ENCODE data around the gene IMPDH1. TPM values are rescaled to one million over a fixed set of nuclear protein-coding genes. Genes with fewer than 3 reads are reported as not detected.

The IMPDH1 gene
- total and polyA plus RNA-seq, 4 experiments from 2014 or later, result 43.0 to 55.9 (median 48.7) TPM

DNA sequence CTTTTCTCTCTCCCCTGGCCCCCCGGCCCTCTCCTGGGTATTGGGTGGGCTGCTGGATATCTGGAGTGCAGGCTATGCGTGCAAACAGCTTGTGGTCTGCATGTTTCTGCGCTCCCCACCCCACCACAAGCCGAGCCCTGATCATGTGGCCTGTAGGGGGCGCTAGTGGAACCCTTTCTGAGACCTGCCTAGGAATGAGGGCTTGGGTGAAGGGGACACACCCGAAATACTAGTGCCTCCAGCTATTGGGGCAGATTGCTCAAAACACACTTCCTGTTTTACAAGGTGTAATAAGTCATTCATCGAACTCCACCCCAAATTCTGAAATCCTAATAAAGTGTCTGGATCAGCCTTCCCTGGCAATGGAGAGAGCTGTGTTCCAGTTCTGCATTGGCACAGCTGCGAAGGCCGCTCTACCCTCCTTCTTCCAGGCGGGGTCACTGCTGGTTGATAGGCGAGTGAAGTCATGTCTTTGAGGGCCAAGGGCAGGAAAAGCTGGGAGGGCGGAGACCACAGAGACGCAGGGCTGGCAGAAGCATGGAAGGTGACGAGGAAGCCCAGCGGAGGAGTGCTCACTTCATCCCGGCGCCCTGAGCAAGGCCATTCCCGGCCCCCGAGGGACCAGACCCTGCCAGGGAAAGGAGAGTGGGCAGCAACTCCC is 28.5 kb downstream of the IMPDH1 start:
- no peak overlapping the region for H3K27ac Mint-ChIP-seq
- Histone ChIP-seq H3K4me3 (ENCODE audit: low read length in 2 of 2) (no peak overlapping the region), H3K36me3 (ENCODE audit: insufficient read depth, low read length) (no peaks in the 10 kb centered on the region), H3K4me1 (ENCODE audit: insufficient read depth, low read length) (no peaks in the 10 kb centered on the region), H3K9me3 (ENCODE audit: control insufficient read depth in 1 of 2, low read length in 2 of 2) (no peaks in the 10 kb centered on the region), H3K27me3 (ENCODE audit: insufficient read depth, low read length) (no peaks in the 10 kb centered on the region), H3K27ac (ENCODE audit: low read depth, low read length) (no peak overlapping the region)
- H3K36me3 Mint-ChIP-seq, result no peaks in the 10 kb centered on the region
- H3K4me3 Mint-ChIP-seq, result no peak overlapping the region
- ChIA-PET CTCF (ENCODE audit: partially characterized antibody) (interaction anchor here (0.8 to 4.3 kb wide), 9 partner anchors 8 to 45 kb away, joined by 3 to 21 read pairs (median 5); partner anchors contain the start of gene RBM28), POLR2A (ENCODE audit: partially characterized antibody) (no interaction called here)
- peaks cover 1 to 2% of the 10 kb centered on the region in 2 donors for H3K27me3 Mint-ChIP-seq
- intact Hi-C loops (cut with micrococcal nuclease), result no loop called here
- DNase-seq, result no peak
- H3K9me3 Mint-ChIP-seq, result no peaks in the 10 kb centered on the region
- H3K4me1 Mint-ChIP-seq, result peaks cover 0 to 2% (median 0%) of the 10 kb centered on the region in 4 donors

DNA sequence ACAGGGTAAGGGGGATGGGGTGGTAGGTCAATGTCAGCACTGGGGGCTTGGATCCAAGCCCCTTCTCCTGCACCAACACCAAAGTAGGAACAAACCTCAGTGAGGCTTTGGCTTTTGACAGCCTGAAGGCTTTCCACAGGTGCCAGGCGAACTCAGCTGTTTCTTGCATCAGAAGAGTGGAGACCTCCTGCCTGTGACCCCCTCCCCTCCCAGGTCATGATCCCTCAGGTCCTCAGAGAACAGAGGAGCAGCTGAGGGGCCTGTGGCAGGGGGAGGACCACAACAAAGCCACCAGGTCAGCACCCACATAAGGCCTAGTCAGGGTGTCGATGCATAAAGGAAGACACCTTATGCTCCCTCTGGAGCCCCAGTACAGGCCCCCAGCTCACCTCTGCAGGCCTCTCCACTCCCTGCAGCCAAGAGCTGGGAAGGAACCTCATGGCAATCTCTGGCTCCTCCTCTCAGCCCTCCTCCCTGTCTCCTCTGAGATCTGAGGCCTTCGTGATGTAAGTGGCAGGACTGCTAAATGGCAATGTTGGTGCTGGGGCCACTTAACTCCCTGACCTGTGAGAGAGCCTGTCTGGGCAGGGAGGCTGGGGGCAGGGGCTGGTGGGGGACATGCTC is 29.2 kb downstream of the IMPDH1 start:
- POLR2A ChIA-PET (ENCODE audit: partially characterized antibody), result no interaction called here
- Mint-ChIP-seq H3K27me3 (peaks cover 1 to 3% of the 10 kb centered on the region in 2 donors), H3K4me1 (peaks cover 0 to 2% (median 0%) of the 10 kb centered on the region in 4 donors), H3K36me3 (no peaks in the 10 kb centered on the region), H3K9me3 (no peaks in the 10 kb centered on the region), H3K27ac (no peak overlapping the region), H3K4me3 (no peak overlapping the region)
- H3K9me3 ChIP-seq (ENCODE audit: control insufficient read depth in 1 of 2, low read length in 2 of 2), result no peaks in the 10 kb centered on the region
- no peaks in the 10 kb centered on the region for H3K36me3 ChIP-seq (ENCODE audit: insufficient read depth, low read length)
- H3K27me3 ChIP-seq (ENCODE audit: insufficient read depth, low read length), result no peaks in the 10 kb centered on the region
- DNase-seq, result no peak
- no peak overlapping the region for H3K4me3 ChIP-seq (ENCODE audit: low read length in 2 of 2)
- no peak overlapping the region for H3K27ac ChIP-seq (ENCODE audit: low read depth, low read length)
- H3K4me1 ChIP-seq (ENCODE audit: insufficient read depth, low read length), result no peaks in the 10 kb centered on the region
- intact Hi-C loops (cut with micrococcal nuclease), result no loop called here
- CTCF ChIA-PET (ENCODE audit: partially characterized antibody), result interaction anchor here (1.2 to 4.3 kb wide), 7 partner anchors 9 to 45 kb away, joined by 3 to 21 read pairs (median 4); no protein-coding TSS in a partner anchor

DNA sequence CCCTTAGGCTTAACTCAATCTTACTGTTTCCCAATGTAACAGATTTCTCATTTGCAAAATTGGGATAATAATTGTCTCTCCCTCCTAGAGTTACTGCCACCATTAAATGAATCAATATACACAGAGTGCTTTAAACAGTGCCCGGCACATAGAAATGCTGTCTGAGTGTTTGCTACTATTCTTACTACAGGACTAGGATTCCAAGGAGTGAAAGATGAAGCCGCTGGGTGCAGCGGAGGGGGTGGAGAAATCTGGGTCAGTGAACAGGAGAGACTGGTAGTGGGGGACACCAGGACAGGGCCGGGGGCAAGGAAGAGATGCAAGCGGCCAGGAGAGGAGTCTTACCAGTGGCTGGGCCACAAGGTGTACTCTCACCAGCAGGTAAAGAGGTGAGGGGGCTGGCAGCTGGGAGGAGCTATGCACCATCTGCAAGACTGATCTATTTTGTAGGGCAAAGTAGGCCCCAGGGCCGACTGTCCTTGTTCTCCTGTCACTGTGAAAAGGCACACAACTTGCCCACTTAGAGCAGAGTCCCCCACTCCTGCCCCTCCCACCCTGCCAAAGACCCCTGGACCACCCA is 29.8 kb downstream of the IMPDH1 start:
- Histone ChIP-seq H3K27ac (ENCODE audit: low read depth, low read length) (no peak overlapping the region), H3K27me3 (ENCODE audit: insufficient read depth, low read length) (no peaks in the 10 kb centered on the region), H3K9me3 (ENCODE audit: control insufficient read depth in 1 of 2, low read length in 2 of 2) (no peaks in the 10 kb centered on the region), H3K36me3 (ENCODE audit: insufficient read depth, low read length) (no peaks in the 10 kb centered on the region), H3K4me3 (ENCODE audit: low read length in 2 of 2) (no peak overlapping the region), H3K4me1 (ENCODE audit: insufficient read depth, low read length) (no peaks in the 10 kb centered on the region)
- Mint-ChIP-seq H3K4me1 (peaks cover 0 to 2% (median 0%) of the 10 kb centered on the region in 4 donors), H3K27me3 (peaks cover 1 to 3% of the 10 kb centered on the region in 2 donors), H3K27ac (no peak overlapping the region), H3K4me3 (no peak overlapping the region), H3K9me3 (no peaks in the 10 kb centered on the region), H3K36me3 (no peaks in the 10 kb centered on the region)
- ChIA-PET POLR2A (ENCODE audit: partially characterized antibody) (no interaction called here), CTCF (ENCODE audit: partially characterized antibody) (interaction anchor here (1.1 to 4.3 kb wide), 6 partner anchors 8 to 33 kb away, joined by 3 to 21 read pairs (median 4); no protein-coding TSS in a partner anchor)
- DNase-seq, result no peak
- intact Hi-C loops (cut with micrococcal nuclease), result no loop called here

DNA sequence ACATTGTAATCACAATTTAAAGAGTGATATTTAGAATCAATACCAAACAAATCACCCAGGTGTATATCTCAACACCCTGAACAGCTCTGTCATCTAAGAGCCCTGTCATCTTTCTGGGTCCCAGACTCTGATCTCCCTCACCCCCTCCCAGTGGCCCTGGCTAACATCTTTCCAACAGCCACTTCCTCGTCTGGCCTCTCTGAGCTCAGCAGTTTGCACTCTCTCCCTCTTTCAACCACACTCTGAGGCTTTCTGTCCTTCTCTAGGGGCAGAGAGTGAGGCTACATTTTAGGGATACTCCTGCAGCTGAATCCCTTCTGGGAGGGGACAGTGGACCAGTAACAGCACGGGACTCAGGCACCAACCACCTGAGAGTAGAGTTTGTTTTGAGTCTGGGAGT is 31.1 kb downstream of the IMPDH1 start:
- CTCF ChIA-PET (ENCODE audit: partially characterized antibody), result interaction anchor here (0.6 to 1.0 kb wide), 2 partner anchors 8 to 11 kb away, joined by 3 to 4 read pairs; no protein-coding TSS in a partner anchor
- H3K9me3 ChIP-seq (ENCODE audit: control insufficient read depth in 1 of 2, low read length in 2 of 2), result no peaks in the 10 kb centered on the region
- Mint-ChIP-seq H3K9me3 (peaks cover 0 to 1% (median 0%) of the 10 kb centered on the region in 8 donors), H3K27ac (no peak overlapping the region), H3K4me1 (peaks cover 0 to 2% (median 0%) of the 10 kb centered on the region in 4 donors), H3K27me3 (peaks cover 3 to 4% of the 10 kb centered on the region in 2 donors), H3K4me3 (no peak overlapping the region), H3K36me3 (no peaks in the 10 kb centered on the region)
- intact Hi-C loops (cut with micrococcal nuclease), result no loop called here
- no peak overlapping the region for H3K4me3 ChIP-seq (ENCODE audit: low read length in 2 of 2)
- no peaks in the 10 kb centered on the region for H3K27me3 ChIP-seq (ENCODE audit: insufficient read depth, low read length)
- H3K36me3 ChIP-seq (ENCODE audit: insufficient read depth, low read length), result no peaks in the 10 kb centered on the region
- POLR2A ChIA-PET (ENCODE audit: partially characterized antibody), result no interaction called here
- no peak overlapping the region for H3K27ac ChIP-seq (ENCODE audit: low read depth, low read length)
- no peak for DNase-seq
- H3K4me1 ChIP-seq (ENCODE audit: insufficient read depth, low read length), result no peaks in the 10 kb centered on the region

DNA sequence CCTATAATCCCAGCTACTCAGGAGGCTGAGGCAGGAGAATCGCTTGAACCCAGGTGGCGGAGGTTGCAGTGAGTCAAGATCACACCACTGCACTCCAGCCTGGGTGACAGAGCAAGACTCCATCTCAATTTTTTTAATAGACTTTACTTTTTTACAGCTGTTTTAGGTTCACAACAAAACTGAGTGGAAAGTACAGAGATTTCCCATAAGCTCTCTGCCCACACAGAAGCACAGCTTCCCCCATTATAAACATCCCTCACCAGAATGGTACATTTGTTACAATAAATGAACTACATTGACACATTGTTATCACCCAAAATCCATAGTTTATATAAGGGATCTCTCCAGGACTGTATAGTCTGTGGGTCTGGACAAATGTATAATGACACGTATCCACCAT is 33.7 kb downstream of the IMPDH1 start:
- Mint-ChIP-seq H3K36me3 (no peaks in the 10 kb centered on the region), H3K9me3 (peaks cover 0 to 1% (median 0%) of the 10 kb centered on the region in 8 donors), H3K27ac (no peak overlapping the region), H3K4me1 (peaks cover 0 to 2% (median 0%) of the 10 kb centered on the region in 4 donors), H3K27me3 (peaks cover 5 to 6% of the 10 kb centered on the region in 2 donors), H3K4me3 (no peak overlapping the region)
- no peak for DNase-seq
- no peaks in the 10 kb centered on the region for H3K4me1 ChIP-seq (ENCODE audit: insufficient read depth, low read length)
- H3K36me3 ChIP-seq (ENCODE audit: insufficient read depth, low read length), result no peaks in the 10 kb centered on the region
- CTCF ChIA-PET (ENCODE audit: partially characterized antibody), result interaction anchor here (1.4 to 1.6 kb wide), 2 partner anchors 11 to 29 kb away, joined by 3 to 7 read pairs; no protein-coding TSS in a partner anchor
- H3K27me3 ChIP-seq (ENCODE audit: insufficient read depth, low read length), result no peaks in the 10 kb centered on the region
- H3K27ac ChIP-seq (ENCODE audit: low read depth, low read length), result no peak overlapping the region
- no peaks in the 10 kb centered on the region for H3K9me3 ChIP-seq (ENCODE audit: control insufficient read depth in 1 of 2, low read length in 2 of 2)
- intact Hi-C loops (cut with micrococcal nuclease), result no loop called here
- no peak overlapping the region for H3K4me3 ChIP-seq (ENCODE audit: low read length in 2 of 2)
- POLR2A ChIA-PET (ENCODE audit: partially characterized antibody), result no interaction called here

DNA sequence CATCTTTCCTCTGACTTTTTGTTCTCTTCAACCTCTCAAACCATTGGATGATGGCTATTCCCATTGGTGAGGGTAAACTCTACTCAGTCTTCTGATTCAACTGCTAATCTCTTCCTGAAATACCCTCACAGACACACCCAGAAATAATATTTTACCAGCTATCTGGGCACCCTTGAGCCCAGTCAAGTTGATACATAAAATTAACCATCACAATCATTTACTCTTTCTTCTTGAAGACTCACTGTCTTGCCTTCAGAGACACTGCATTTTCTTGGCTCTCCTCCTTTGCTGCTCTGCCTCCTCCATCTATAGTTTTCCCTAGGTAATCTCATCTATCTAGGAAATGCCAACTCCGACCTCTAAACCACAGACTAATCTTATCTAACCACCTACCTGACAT is 35.7 kb downstream of the IMPDH1 start:
- ChIA-PET POLR2A (ENCODE audit: partially characterized antibody) (interaction anchor here (1.0 kb wide), 1 partner anchor 11 kb away, joined by 3 read pairs; no protein-coding TSS in a partner anchor), CTCF (ENCODE audit: partially characterized antibody) (interaction anchor here (1.3 to 2.9 kb wide), 2 partner anchors 13 to 17 kb away, joined by 4 to 10 read pairs; no protein-coding TSS in a partner anchor)
- Histone ChIP-seq H3K27ac (ENCODE audit: low read depth, low read length) (no peak overlapping the region), H3K4me1 (ENCODE audit: insufficient read depth, low read length) (no peaks in the 10 kb centered on the region), H3K36me3 (ENCODE audit: insufficient read depth, low read length) (no peaks in the 10 kb centered on the region), H3K4me3 (ENCODE audit: low read length in 2 of 2) (no peak overlapping the region), H3K9me3 (ENCODE audit: control insufficient read depth in 1 of 2, low read length in 2 of 2) (no peaks in the 10 kb centered on the region), H3K27me3 (ENCODE audit: insufficient read depth, low read length) (no peaks in the 10 kb centered on the region)
- Mint-ChIP-seq H3K4me1 (no peaks in the 10 kb centered on the region), H3K36me3 (no peaks in the 10 kb centered on the region), H3K4me3 (no peak overlapping the region), H3K27ac (no peak overlapping the region), H3K9me3 (peaks cover 0 to 1% (median 0%) of the 10 kb centered on the region in 8 donors), H3K27me3 (peaks cover 3 to 6% of the 10 kb centered on the region in 2 donors)
- intact Hi-C loops (cut with micrococcal nuclease), result no loop called here
- no peak for DNase-seq

DNA sequence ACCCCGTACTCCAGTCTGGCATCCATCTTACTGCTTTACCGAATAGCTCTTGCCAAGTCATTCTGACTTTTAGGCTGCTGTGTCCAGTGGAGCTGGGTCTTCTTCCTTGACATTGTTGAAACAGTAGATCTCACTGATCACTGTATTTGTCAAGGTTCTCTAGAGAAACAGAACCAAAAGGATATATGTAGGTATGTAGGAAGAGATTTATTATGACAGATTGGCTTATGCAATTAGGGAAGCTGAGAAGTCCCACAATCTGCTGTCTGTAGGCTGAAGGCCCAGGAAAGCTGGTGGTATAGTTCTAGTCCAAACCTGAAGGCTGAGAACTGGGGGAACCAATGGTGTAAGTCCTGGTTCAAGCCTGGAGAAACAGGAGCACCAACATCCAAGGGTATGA is 36.2 kb downstream of the IMPDH1 start:
- intact Hi-C loops (cut with micrococcal nuclease), result no loop called here
- Mint-ChIP-seq H3K27me3 (peaks cover 3 to 6% of the 10 kb centered on the region in 2 donors), H3K9me3 (peaks cover 0 to 1% (median 0%) of the 10 kb centered on the region in 8 donors), H3K36me3 (no peaks in the 10 kb centered on the region), H3K4me3 (no peak overlapping the region), H3K27ac (no peak overlapping the region), H3K4me1 (no peaks in the 10 kb centered on the region)
- CTCF ChIA-PET (ENCODE audit: partially characterized antibody), result interaction anchor here (0.6 to 2.9 kb wide), 4 partner anchors 10 to 27 kb away, joined by 4 to 10 read pairs (median 6); no protein-coding TSS in a partner anchor
- H3K27ac ChIP-seq (ENCODE audit: low read depth, low read length), result no peak overlapping the region
- H3K4me1 ChIP-seq (ENCODE audit: insufficient read depth, low read length), result no peaks in the 10 kb centered on the region
- no peak for DNase-seq
- H3K36me3 ChIP-seq (ENCODE audit: insufficient read depth, low read length), result no peaks in the 10 kb centered on the region
- no peaks in the 10 kb centered on the region for H3K9me3 ChIP-seq (ENCODE audit: control insufficient read depth in 1 of 2, low read length in 2 of 2)
- no peak overlapping the region for H3K4me3 ChIP-seq (ENCODE audit: low read length in 2 of 2)
- H3K27me3 ChIP-seq (ENCODE audit: insufficient read depth, low read length), result no peaks in the 10 kb centered on the region
- POLR2A ChIA-PET (ENCODE audit: partially characterized antibody), result interaction anchor here (1.0 kb wide), 1 partner anchor 10 kb away, joined by 3 read pairs; no protein-coding TSS in a partner anchor
